IPS-11a (cell line): ENCODE data around the gene GBGT1.

Experiments
- H3K4me3 ChIP-seq: one replicate; pipeline ENCODE4 v1.5.1; 2013; ENCODE audit warnings: low read depth, low read length, control low read depth

The GBGT1 gene

DNA sequence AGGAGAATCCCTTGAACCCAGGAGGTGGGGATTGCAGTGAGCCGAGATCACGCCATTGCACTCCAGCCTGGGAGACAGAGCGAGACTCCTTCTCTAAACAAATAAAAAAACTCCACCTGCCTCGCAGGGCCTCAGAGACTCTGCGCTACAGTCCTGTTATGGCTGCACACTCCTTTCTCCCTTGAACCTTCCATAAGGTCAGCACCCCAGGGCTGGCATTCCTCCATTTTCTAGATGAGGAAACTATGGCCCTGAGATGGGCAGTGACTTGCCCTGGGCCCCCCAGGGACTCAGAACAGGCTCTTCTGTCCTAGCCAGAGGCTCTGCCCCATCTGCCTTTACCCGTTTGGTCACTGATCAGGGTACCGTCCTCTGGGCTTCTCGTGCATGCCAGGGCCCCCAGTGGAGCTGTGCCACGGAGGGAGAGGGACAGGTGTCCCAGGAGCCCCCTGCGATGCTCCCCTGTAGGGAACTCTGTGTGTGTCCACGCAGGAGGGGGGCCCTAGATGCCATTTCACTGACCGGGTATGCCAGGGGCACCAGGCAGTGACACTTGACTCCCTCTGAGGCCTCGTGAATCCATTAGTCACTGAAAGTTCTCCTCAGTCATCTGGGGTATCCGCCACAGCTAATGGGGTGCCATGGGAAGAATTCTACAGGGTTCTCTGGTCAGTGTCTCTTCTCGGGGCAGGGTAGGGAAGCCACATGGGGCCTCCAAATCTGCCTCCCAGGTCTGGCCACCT, 58.8 kb downstream of the GBGT1 start:
- H3K4me3 ChIP-seq, result no peak overlapping the region

GRCh38 chr9:133103987-133104505, 59.7 kb downstream of the GBGT1 start:
- no peak overlapping the region for H3K4me3 ChIP-seq

GRCh38 chr9:133103183-133103986, 60.3 kb downstream of the GBGT1 start:
- H3K4me3 ChIP-seq, result no peak overlapping the region
